ENCODE data around the gene GEN1.
A peak's percentile ranks its signal among the peaks of the same experiment; 100 is the strongest.
"Not testable (repeated sequence)": the region's sequence is repeated elsewhere in the genome, so short reads cannot be mapped to it uniquely, and the experiment has no call there.

The GEN1 gene

DNA sequence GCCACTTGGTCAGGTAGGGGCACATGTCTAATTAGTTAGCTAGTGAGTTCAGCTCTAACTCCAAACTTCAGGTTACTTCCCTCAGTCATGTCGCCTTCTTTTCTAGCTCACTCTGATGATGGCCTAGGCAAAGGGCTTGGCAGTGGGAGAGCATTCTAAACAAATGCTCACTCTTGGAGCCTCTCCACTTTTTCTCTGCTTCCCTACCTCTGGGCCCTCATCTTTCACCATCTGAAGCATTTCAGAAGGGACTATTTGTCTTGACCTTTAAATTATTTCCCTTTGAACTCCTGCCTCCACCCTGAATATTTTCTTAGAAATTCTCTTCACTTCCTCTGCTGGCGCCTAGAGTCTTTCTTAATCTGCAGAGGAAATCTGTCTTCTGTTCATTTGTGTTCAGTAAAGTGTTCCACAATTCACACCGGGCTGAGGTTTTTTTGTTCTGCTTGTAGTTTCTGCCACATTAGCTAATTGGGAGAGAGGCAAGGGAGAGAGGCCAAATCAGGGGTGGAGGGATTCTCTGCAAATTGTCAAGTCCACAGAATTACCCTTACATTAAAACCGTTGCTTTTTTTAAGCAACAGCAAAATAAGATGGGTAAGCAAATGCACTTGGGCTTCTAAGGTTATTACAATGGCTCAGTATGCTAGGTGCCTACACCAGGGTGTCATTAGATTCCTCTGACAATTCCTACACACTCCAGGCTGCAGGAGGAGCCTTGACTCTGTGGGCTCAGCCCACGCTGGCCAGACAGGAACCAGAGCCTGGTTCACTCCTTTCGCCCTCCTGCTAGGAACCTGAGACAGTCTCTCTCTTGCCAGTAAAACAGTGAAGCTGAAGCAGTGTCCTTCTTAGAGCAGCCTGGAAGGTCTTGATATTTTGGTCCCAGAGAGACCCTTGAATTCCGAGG lies 67.9 kb downstream of the GEN1 start:
- Mint-ChIP-seq H3K4me3 (no peak overlapping the region), H3K9me3 (no peaks in the 10 kb centered on the region), H3K27ac (peak overlapping the region; percentile 37), H3K36me3 (ENCODE audit: low read depth) (no peaks in the 10 kb centered on the region), H3K4me1 (ENCODE audit: low read depth) (peaks cover 18% of the 10 kb centered on the region), H3K27me3 (peaks cover 19% of the 10 kb centered on the region)

DNA sequence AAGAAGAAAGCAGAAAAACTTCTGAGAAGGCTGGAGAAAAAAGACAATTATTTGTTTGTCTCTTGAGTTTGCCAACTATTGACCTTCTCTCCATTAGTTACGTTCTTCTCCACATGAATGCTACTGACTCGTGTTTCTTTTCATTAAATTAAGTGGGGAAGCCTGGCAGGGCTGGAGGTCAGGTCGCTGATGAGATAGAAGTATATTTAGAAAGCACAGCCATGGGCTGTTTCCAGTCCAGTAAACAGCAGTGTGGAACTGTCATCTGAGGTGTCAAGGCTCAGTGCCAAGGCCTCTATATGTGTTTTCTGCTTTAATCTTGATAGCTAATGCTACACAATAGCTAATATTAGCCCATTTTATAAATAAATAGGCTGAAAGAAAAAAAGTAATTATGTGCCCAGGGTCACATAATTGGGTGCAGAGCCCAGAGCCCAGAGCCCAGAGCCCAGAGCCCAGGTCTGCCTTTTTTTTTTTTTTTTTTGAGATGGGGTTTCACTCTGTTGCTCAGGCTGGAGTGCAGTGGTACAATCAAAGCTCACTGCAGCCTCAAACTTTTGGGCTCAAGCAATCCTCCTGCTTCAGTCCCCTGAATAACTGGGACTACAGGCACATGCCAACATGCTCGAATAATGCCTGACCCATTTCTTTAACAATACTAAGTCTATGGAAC lies 68.6 kb downstream of the GEN1 start:
- peaks cover 19% of the 10 kb centered on the region for H3K27me3 Mint-ChIP-seq
- H3K4me3 Mint-ChIP-seq: no peak overlapping the region

GRCh38 chr2:17823646-17824045 lies 69.7 kb downstream of the GEN1 start:
- peak overlapping the region; percentile 58 for H3K27ac Mint-ChIP-seq
- H3K9me3 Mint-ChIP-seq: not testable (repeated sequence)
- peaks cover 18% of the 10 kb centered on the region for H3K4me1 Mint-ChIP-seq (ENCODE audit: low read depth)

More for the DNA sequence above, 68.6 kb downstream of the GEN1 start:
- H3K4me1 Mint-ChIP-seq (ENCODE audit: low read depth): peaks cover 18% of the 10 kb centered on the region
- H3K9me3 Mint-ChIP-seq: no peaks in the 10 kb centered on the region
- H3K27ac Mint-ChIP-seq: no peak overlapping the region
- H3K36me3 Mint-ChIP-seq (ENCODE audit: low read depth): no peaks in the 10 kb centered on the region

DNA sequence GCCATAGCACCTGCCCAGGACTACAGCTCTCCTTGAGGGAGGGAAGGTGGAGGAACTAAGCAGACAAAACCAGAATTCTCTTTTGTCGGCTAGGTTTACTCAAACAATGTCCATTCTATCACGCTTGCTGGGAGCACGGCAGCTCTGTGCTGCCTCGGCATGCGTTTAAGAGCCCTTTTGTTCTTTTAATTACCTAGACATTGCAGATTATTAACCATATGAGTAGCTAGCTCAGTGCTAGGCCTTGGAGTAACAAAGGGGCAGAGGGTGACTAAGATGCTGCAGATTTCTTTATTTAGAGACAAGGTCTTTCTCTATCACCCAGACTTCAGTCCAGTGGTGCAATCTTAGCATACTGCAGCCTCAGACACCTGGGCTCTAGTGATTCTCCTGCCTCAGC lies 73.4 kb downstream of the GEN1 start:
- H3K9me3 Mint-ChIP-seq: no peaks in the 10 kb centered on the region
- no peaks in the 10 kb centered on the region for H3K36me3 Mint-ChIP-seq (ENCODE audit: low read depth)
- peaks cover 10% of the 10 kb centered on the region for H3K4me1 Mint-ChIP-seq (ENCODE audit: low read depth)
- H3K4me3 Mint-ChIP-seq: no peak overlapping the region
- H3K27ac Mint-ChIP-seq: no peak overlapping the region
- H3K27me3 Mint-ChIP-seq: peaks cover 44% of the 10 kb centered on the region

More at GRCh38 chr2:17823646-17824045, 69.7 kb downstream of the GEN1 start:
- H3K27me3 Mint-ChIP-seq: peaks cover 19% of the 10 kb centered on the region
- not testable (repeated sequence) for H3K36me3 Mint-ChIP-seq (ENCODE audit: low read depth); H3K4me3 Mint-ChIP-seq

DNA sequence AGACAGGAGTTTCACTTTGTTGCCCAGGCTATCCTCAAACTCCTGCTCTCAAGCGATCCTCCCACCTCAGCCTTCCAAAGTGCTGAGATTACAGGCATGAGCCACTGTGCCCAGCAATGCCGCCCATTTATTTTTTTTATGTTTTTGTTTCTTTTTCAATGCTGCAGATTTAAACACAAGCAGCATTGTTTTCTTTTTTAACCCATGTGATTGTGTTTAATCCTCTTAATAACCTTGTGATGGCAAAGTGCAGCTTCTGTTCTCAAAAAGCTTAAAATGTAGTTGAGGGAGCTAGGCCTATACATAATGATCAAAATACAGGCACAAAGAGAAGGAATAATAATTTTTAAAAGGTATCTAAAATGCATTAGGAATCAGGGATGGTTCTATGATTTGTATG lies 73.8 kb downstream of the GEN1 start:
- no peak overlapping the region for H3K4me3 Mint-ChIP-seq
- H3K4me1 Mint-ChIP-seq (ENCODE audit: low read depth): peaks cover 8% of the 10 kb centered on the region
- H3K27ac Mint-ChIP-seq: no peak overlapping the region
- no peaks in the 10 kb centered on the region for H3K36me3 Mint-ChIP-seq (ENCODE audit: low read depth)
- peaks cover 44% of the 10 kb centered on the region for H3K27me3 Mint-ChIP-seq
- H3K9me3 Mint-ChIP-seq: no peaks in the 10 kb centered on the region

DNA sequence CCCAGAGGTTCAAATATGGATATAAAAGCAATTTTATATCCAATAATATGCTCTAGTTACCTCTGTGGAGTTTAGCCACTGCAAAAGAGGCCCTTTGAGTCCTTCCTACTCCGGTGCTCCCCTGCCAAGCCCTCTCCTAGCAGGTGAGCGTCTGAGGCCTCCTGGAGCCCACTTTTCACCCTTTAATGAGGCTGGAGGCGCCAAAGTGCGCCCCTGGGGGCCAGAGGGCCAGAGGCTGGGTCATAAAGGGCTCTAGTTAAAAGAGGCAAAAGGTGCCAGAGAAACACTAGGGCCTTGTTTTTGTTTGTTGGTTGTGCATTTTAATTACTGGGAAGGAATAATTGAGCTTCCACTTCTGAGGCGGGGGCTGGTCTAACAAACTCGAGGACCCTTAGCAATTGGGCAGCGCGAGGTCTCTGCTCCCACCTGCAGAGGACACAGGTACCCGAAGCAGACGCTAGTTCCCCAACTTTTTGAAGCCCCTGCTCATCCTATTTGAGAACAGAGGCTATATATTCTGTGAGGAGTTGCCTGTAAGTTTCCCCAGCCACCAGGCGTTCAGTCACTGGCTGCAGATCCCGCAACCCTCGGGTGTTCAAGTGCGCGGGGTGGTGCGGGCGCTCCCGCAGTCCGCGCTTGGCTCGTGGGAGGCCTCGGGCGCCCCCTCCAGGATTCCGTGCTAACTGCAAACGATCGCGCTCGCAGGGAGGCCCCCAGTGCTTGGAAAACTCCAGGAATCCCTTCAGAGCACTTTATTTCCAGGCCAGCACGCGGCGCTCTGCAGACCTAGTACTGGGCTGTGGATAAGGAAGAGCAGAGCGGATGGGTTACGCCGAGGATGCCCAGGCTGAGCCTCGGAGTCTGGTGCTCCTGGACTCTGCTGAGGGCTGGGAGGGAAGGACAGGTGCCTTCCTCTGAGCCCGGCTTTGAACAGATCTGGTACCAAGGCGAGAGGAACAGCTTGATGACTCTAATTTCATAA lies 76.4 kb downstream of the GEN1 start:
- no peaks in the 10 kb centered on the region for H3K36me3 Mint-ChIP-seq (ENCODE audit: low read depth)
- H3K9me3 Mint-ChIP-seq: no peaks in the 10 kb centered on the region
- no peaks in the 10 kb centered on the region for H3K4me1 Mint-ChIP-seq (ENCODE audit: low read depth)
- H3K27ac Mint-ChIP-seq: no peak overlapping the region
- H3K4me3 Mint-ChIP-seq: no peak overlapping the region
- H3K27me3 Mint-ChIP-seq: peaks cover 30% of the 10 kb centered on the region

- Mint-ChIP-seq H3K36me3 (ENCODE audit: low read depth) (no peaks in the 10 kb centered on the region), H3K27me3 (peaks cover 17% of the 10 kb centered on the region), H3K4me1 (ENCODE audit: low read depth) (no peaks in the 10 kb centered on the region), H3K4me3 (no peak overlapping the region), H3K9me3 (no peaks in the 10 kb centered on the region), H3K27ac (no peak overlapping the region)
These were observed 81.6 kb downstream of the GEN1 start for GRCh38 chr2:17835516-17835915.

Data from stimulated activated naive CD8-positive, alpha-beta T cell treated with anti-CD3 and anti-CD28 coated beads, Interleukin-15, Interleukin-2, amounts not matched to agents 100 ng/mL and 50 ng/mL, for 24 hours (primary cell).